Sigmoid colon (tissue), 7 donors: ENCODE measurements around the gene DIP2C. TPM values are rescaled to one million over a fixed set of nuclear protein-coding genes. Genes with fewer than 3 reads are reported as not detected.

Experiments
- DNase-seq: peaks from one replicate; pipeline ENCODE4 v3.0.0-alpha.2; 2019
- H3K27ac ChIP-seq, 4 donors: fragments of 200-600 bp; sonication (generic); one replicate each; pipeline ENCODE4 v1.5.1; 2016 to 2019; ENCODE audit warnings: mild to moderate bottlenecking in 1 of 4
- H3K27me3 ChIP-seq, 3 donors: fragments of 200-600 bp; sonication (generic); one replicate each; pipeline ENCODE4 v1.5.1; 2019; ENCODE audit warnings: mild to moderate bottlenecking in 1 of 3
- H3K36me3 ChIP-seq, 4 donors: fragments of 200-600 bp; sonication (generic); one replicate each; pipeline ENCODE4 v1.5.1; 2016 to 2019
- H3K4me1 ChIP-seq, 4 donors: fragments of 200-600 bp; sonication (generic); one replicate each; pipeline ENCODE4 v1.5.1; 2017 to 2019
- H3K4me3 ChIP-seq, 4 donors: fragments of 200-600 bp; sonication (generic); one replicate each; pipeline ENCODE4 v1.5.1; 2017 to 2019; ENCODE audit warnings: mild to moderate bottlenecking in 2 of 4, moderate library complexity in 1 of 4
- H3K9me3 ChIP-seq, 4 donors: fragments of 200-600 bp in 3 of 4; sonication (generic) in 3 of 4; one replicate each; pipeline versions ENCODE4 v1.5.1 to v1.6.1; 2013 to 2019
- EP300 ChIP-seq, 4 donors: sonication (generic); formaldehyde crosslinking; IDR thresholded peaks; one replicate each; pipeline ENCODE4 v1.6.1; 2017; ENCODE audit warnings: antibody characterized with exemption in 4 of 4
- POLR2A ChIP-seq, 2 donors: fragments of 450-650 bp; IDR thresholded peaks; one replicate each; pipeline ENCODE4 v1.6.1; 2016; ENCODE audit warnings: antibody characterized with exemption in 2 of 2, mild to moderate bottlenecking in 2 of 2, moderate library complexity in 2 of 2
- POLR2AphosphoS5 ChIP-seq, 4 donors: sonication (generic); formaldehyde crosslinking; IDR thresholded peaks; one replicate each; pipeline ENCODE4 v1.6.1; 2017; ENCODE audit warnings: antibody characterized with exemption in 4 of 4
- WGBS, 2 donors: extraction: QIAGEN DNeasy Blood & Tissue Kit; methylation state at CpG; one replicate each; pipeline ENCODE4 v1.1.7; 2013; 5-methylcytosine and 5-hydroxymethylcytosine counted together
- intact Hi-C: fragments of 100-400 bp; cut with DNase I; formaldehyde crosslinking; loops from one replicate; pipeline ENCODE4 v1.15.1; 2023
- polyA plus RNA-seq, 3 donors: library from polyadenylated mRNA; stranded (reverse); fragments of 200-250 nt; gene quantifications; one replicate each; pipeline ENCODE4 v1.2.3, GENCODE V29; 2013
- total RNA-seq, 4 donors: library from RNA; depleted of rRNA; stranded (reverse); fragments of >200 nt; gene quantifications; one replicate each; pipeline ENCODE4 v1.1.0, GENCODE V29; 2016
- TF ChIP-seq, protein P1 (sequence below), 4 experiments: fragments of 450-650 bp in 3 of 4; fragments of 200-600 bp in 1 of 4; IDR thresholded peaks; one replicate each; pipeline ENCODE4 v1.5.1; 2016 to 2019; ENCODE audit warnings: antibody characterized with exemption in 4 of 4, mild to moderate bottlenecking in 3 of 4, moderate library complexity in 2 of 4
- donor health status: healthy with polysubstance abuse.
- donor health status: Bipolar disorder and iron deficiency.
- donor health status: healthy.

DIP2C gene
- total and polyA plus RNA-seq, 7 donors, result 1.8 to 67.9 (median 42.1) TPM

DNA sequence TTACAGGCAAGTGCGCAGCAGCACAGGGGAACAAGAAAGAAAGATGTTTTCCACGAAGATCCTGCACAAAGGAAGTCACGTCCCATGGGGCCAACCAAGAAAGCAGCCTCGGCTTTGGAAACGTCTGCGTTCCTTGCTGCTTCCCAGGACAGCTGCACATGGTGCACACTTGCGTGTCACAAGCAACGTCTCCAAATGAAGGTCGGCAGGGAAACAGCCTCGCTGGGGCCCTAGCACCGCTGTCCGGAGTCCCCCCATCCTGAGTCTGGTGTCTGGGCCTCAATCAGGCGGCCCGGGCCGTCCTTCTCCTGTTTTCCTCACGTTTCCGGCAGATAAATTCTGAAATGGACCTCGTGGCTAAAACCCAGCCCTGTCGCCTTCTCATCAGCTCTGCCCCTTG is 206.2 kb downstream of the DIP2C start:
- Histone ChIP-seq H3K27me3 (no peaks in the 10 kb centered on the region), H3K9me3 (no peaks in the 10 kb centered on the region), H3K27ac (peak overlapping the region; percentile 82 to 90 (median 86)), H3K4me1 (peaks cover 0 to 78% (median 62%) of the 10 kb centered on the region in 4 donors), H3K36me3 (no peaks in the 10 kb centered on the region), H3K4me3 (no peak overlapping the region)
- TF ChIP-seq POLR2AphosphoS5 (IDR thresholded peaks at IDR 0.05), result no peak
- TF ChIP-seq EP300 (IDR thresholded peaks at IDR 0.05), result no peak
- TF ChIP-seq, protein P1, sequence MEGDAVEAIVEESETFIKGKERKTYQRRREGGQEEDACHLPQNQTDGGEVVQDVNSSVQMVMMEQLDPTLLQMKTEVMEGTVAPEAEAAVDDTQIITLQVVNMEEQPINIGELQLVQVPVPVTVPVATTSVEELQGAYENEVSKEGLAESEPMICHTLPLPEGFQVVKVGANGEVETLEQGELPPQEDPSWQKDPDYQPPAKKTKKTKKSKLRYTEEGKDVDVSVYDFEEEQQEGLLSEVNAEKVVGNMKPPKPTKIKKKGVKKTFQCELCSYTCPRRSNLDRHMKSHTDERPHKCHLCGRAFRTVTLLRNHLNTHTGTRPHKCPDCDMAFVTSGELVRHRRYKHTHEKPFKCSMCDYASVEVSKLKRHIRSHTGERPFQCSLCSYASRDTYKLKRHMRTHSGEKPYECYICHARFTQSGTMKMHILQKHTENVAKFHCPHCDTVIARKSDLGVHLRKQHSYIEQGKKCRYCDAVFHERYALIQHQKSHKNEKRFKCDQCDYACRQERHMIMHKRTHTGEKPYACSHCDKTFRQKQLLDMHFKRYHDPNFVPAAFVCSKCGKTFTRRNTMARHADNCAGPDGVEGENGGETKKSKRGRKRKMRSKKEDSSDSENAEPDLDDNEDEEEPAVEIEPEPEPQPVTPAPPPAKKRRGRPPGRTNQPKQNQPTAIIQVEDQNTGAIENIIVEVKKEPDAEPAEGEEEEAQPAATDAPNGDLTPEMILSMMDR (IDR thresholded peaks at IDR 0.05), result no peak
- TF ChIP-seq POLR2A (IDR thresholded peaks at IDR 0.05), result no peak
- intact Hi-C loops, result no loop called here
- no peak for DNase-seq
- WGBS, 2 donors, result 91 to 94% methylated on average over 19 of the region's 19 CpGs

DNA sequence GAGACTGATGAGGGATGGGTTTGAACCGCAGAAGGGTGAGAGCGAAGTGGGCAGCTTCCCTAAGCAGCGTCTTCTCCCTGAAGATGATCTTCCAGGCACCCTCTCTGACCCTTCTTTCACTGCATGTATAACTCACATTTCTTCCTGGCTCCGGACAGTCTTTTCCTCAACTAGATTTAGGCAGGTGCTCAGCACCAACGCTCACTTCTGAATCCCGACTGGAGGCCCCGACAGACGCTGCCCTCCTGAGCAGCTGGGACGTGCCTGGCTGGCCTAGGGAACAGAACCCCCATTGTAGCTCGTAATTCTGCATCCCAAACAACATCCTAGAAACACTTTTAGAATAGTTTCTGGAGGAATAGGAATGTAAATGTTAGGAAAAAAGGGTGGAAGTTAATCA is 206.6 kb downstream of the DIP2C start:
- Histone ChIP-seq H3K36me3 (no peaks in the 10 kb centered on the region), H3K4me3 (no peak overlapping the region), H3K27ac (peak overlapping the region; percentile 82 to 90 (median 86)), H3K27me3 (no peaks in the 10 kb centered on the region), H3K9me3 (no peaks in the 10 kb centered on the region), H3K4me1 (peaks cover 0 to 78% (median 60%) of the 10 kb centered on the region in 4 donors)
- intact Hi-C loops, result no loop called here
- no peak for DNase-seq
- WGBS, 2 donors, result 90 to 94% methylated on average over 10 of the region's 10 CpGs
- TF ChIP-seq EP300 (IDR thresholded peaks at IDR 0.05) (no peak), POLR2AphosphoS5 (IDR thresholded peaks at IDR 0.05) (no peak), POLR2A (IDR thresholded peaks at IDR 0.05) (no peak)
- TF ChIP-seq, protein P1 (IDR thresholded peaks at IDR 0.05), result no peak

DNA sequence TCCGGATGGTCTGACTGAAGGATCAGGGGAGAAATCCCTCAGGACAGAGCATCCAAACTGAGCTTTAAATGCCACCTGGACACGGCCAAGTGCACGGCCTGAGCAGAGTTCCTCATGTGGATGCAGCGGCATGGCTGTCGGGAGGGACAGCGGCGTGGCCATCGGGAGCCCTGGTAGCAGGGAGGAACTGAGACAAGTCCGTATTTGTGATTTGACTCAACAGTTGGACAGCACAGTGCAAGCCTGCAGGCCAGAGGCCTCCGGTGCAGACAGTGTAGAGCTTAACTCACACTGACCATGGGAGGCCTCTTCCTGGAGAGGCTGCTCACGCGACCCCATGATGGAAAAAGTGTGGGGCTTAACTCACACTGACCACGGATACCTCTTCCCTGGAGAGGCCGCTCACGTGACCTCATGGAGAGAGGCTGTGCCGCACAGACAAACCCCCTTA is 207.4 kb downstream of the DIP2C start:
- TF ChIP-seq, protein P1 (IDR thresholded peaks at IDR 0.05), result no peak
- TF ChIP-seq POLR2A (IDR thresholded peaks at IDR 0.05) (no peak), POLR2AphosphoS5 (IDR thresholded peaks at IDR 0.05) (no peak), EP300 (IDR thresholded peaks at IDR 0.05) (no peak)
- Histone ChIP-seq H3K36me3 (no peaks in the 10 kb centered on the region), H3K4me1 (peaks cover 0 to 76% (median 59%) of the 10 kb centered on the region in 4 donors), H3K4me3 (no peak overlapping the region), H3K27me3 (no peaks in the 10 kb centered on the region), H3K9me3 (no peaks in the 10 kb centered on the region), H3K27ac (peak overlapping the region; percentile 82 to 90 (median 86))
- 92 to 95% methylated on average over 16 of the region's 16 CpGs for WGBS, 2 donors
- intact Hi-C loops, result no loop called here
- DNase-seq, result no peak

DNA sequence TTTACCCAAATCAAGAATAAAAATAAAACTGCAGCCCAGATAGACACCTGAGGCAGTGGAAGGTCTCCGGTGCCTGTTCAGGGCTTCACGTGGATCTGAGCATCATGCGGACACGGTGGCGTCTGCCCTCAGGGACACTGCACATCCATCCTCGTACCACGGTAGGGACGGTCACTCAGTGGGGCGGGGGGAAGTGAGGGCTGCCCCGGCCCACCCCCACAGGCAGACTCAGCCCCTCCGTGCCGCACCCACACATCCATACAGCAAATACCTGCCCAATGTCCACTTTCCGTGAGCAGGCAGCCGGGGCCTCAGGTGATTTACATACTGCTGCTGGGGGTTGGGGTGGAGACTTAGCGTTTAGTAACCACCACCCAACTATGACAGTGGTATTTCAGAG is 207.8 kb downstream of the DIP2C start:
- Histone ChIP-seq H3K36me3 (no peaks in the 10 kb centered on the region), H3K27me3 (no peaks in the 10 kb centered on the region), H3K4me1 (peaks cover 0 to 71% (median 54%) of the 10 kb centered on the region in 4 donors), H3K9me3 (no peaks in the 10 kb centered on the region), H3K27ac (peak overlapping the region; percentile 4 to 90 (median 85)), H3K4me3 (no peak overlapping the region)
- no peak for TF ChIP-seq POLR2AphosphoS5 (IDR thresholded peaks at IDR 0.05)
- TF ChIP-seq, protein P1 (IDR thresholded peaks at IDR 0.05), result no peak
- no peak for TF ChIP-seq POLR2A (IDR thresholded peaks at IDR 0.05)
- no peak for TF ChIP-seq EP300 (IDR thresholded peaks at IDR 0.05)
- 92 to 94% methylated on average over 15 of the region's 15 CpGs for WGBS, 2 donors
- DNase-seq, result no peak
- intact Hi-C loops, result no loop called here
